Measurements from ENCODE around the gene MPDU1. TPM values are rescaled to one million over a fixed set of nuclear protein-coding genes. Genes with fewer than 3 reads are reported as not detected.

MPDU1 gene
- total and polyA plus RNA-seq, 12 donors, result 65.9 to 267 (median 114) TPM

GRCh38 chr17:7610641-7611040 is 27.0 kb downstream of the MPDU1 start:
- Histone ChIP-seq H3K4me3 (no peak overlapping the region), H3K9me3 (replicated peaks in 1 of 3) (no peaks in the 10 kb centered on the region), H3K27ac (peak overlapping the region in 1 of 5 donors; percentile 70), H3K4me1 (replicated peaks in 1 of 2) (peaks cover 30 to 51% of the 10 kb centered on the region in 2 donors), H3K36me3 (replicated peaks in 1 of 2) (peaks cover 0 to 15% of the 10 kb centered on the region in 2 donors), H3K27me3 (no peaks in the 10 kb centered on the region)
- intact Hi-C loops (cut with DNase I), result no loop called here
- 96 to 100% (median 97%) methylated on average over 2 of the region's 2 CpGs for WGBS, 4 donors
- DNase-seq, result no peak
- TF ChIP-seq CTCF (IDR thresholded peaks at IDR 0.05) (no peak), POLR2A (IDR thresholded peaks at IDR 0.05) (no peak)

GRCh38 chr17:7611635-7612293 is 28.1 kb downstream of the MPDU1 start:
- Histone ChIP-seq H3K9me3 (replicated peaks in 1 of 3) (no peaks in the 10 kb centered on the region), H3K27me3 (no peaks in the 10 kb centered on the region), H3K4me3 (peak overlapping the region in 1 of 4 donors; percentile 21), H3K36me3 (replicated peaks in 1 of 2) (peaks cover 0 to 10% of the 10 kb centered on the region in 2 donors), H3K4me1 (replicated peaks in 1 of 2) (peaks cover 30 to 51% of the 10 kb centered on the region in 2 donors), H3K27ac (peak overlapping the region in 4 of 5 donors; percentile 20 to 75 (median 68))
- intact Hi-C loops (cut with DNase I), result no loop called here
- 38 to 48% (median 44%) methylated on average over 3 of the region's 3 CpGs for WGBS, 4 donors
- TF ChIP-seq POLR2A (IDR thresholded peaks at IDR 0.05) (peak in 1 of 2 donors; percentile 10), CTCF (IDR thresholded peaks at IDR 0.05) (no peak)
- DNase-seq, result no peak

GRCh38 chr17:7612294-7612640 is 28.6 kb downstream of the MPDU1 start:
- Histone ChIP-seq H3K4me3 (no peak overlapping the region), H3K27me3 (no peaks in the 10 kb centered on the region), H3K36me3 (replicated peaks in 1 of 2) (peaks cover 0 to 10% of the 10 kb centered on the region in 2 donors), H3K9me3 (replicated peaks in 1 of 3) (no peaks in the 10 kb centered on the region), H3K4me1 (replicated peaks in 1 of 2) (peaks cover 30 to 51% of the 10 kb centered on the region in 2 donors), H3K27ac (peak overlapping the region in 3 of 5 donors; percentile 20 to 70 (median 66))
- intact Hi-C loops (cut with DNase I), result no loop called here
- no peak for DNase-seq
- WGBS, 4 donors, result 87 to 96% (median 92%) methylated on average over 1 of the region's 1 CpG
- TF ChIP-seq CTCF (IDR thresholded peaks at IDR 0.05) (no peak), POLR2A (IDR thresholded peaks at IDR 0.05) (no peak)

GRCh38 chr17:7613769-7614424 is 30.2 kb downstream of the MPDU1 start:
- WGBS, 4 donors, result 7 to 13% (median 7%) methylated on average over 14 to 20 of the region's 20 CpGs
- H3K36me3 ChIP-seq (replicated peaks in 1 of 2), result peaks cover 0 to 10% of the 10 kb centered on the region in 2 donors
- intact Hi-C loops (cut with DNase I), result no loop called here
- peak overlapping the region in 3 of 4 donors; percentile 13 to 92 (median 54) for H3K4me3 ChIP-seq
- H3K4me1 ChIP-seq (replicated peaks in 1 of 2), result peaks cover 30 to 50% of the 10 kb centered on the region in 2 donors
- H3K27ac ChIP-seq, result peak overlapping the region in 4 of 5 donors; percentile 83 to 100 (median 94)
- H3K9me3 ChIP-seq (replicated peaks in 1 of 3), result no peaks in the 10 kb centered on the region
- no peak for TF ChIP-seq POLR2A (IDR thresholded peaks at IDR 0.05)
- no peak for TF ChIP-seq CTCF (IDR thresholded peaks at IDR 0.05)
- H3K27me3 ChIP-seq, result no peaks in the 10 kb centered on the region
- DNase-seq, result no peak

All from adrenal gland (tissue), 12 donors.